22Rv1 (cell line): Measurements from ENCODE around the gene MMP20.

ENCODE experiments used
- H3K27ac ChIP-seq: fragments of 450-650 bp; 2 replicates; pipeline ENCODE4 v1.5.1; 2017
- CTCF ChIP-seq: fragments of 450-650 bp; IDR thresholded peaks from 2 replicates; pipeline ENCODE4 v1.5.1; 2017; ENCODE audit warnings: mild to moderate bottlenecking
- ZFX ChIP-seq: fragments of 450-650 bp; IDR thresholded peaks from 2 replicates; pipeline ENCODE4 v1.6.1; 2017; ENCODE audit warnings: antibody characterized with exemption, borderline replicate concordance

The MMP20 gene

DNA sequence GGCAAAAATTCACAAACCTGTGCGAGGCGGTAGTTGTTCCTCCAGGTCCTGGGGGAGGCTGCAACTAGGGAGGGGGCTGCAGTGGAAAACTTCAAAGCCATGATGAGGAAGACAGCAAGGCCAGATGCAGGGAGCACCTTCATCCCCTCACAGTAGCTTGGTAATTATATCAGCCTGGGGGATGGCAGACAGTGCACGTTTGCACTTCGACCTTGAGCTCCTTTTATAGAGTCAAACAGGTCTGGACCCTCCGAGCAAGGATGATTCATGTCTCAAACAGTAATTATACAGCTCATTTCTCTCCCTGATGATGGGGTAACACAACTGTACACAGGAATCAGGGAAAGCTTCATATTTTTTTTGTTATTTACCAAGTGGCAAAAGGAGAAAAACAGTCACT is at the start of gene MMP20:
Gene MMP20 (minus strand): TSS at position 156 of the 400 bp plus-strand sequence. CDS start 13 bp downstream, at position 143.
- TF ChIP-seq CTCF (no peak), ZFX (no peak)
- H3K27ac ChIP-seq: no peak within 1 kb of the TSS

DNA sequence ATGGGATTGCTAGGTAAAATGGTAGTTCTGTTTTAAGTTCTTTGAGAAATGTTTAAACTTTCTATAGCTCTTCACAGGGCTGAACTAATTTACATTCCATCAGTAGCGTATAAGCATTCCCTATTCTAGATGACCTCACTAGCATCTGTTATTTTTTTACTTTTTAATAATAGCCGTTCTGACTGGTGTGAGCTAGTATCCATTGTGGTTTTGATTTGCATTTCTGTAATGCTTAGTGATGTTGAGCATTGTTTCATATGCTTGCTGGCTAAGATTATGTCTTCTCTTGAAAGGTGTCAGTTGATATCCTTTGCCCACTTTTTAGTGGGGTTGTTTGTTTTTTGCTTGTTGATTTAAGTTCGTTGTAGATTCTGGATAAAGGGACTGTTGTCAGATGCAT is 44.5 kb upstream of the MMP20 start:
- H3K27ac ChIP-seq: no peak overlapping the region
- TF ChIP-seq ZFX: no peak
- no peak for TF ChIP-seq CTCF

GRCh38 chr11:102666331-102666957 is 41.3 kb upstream of the MMP20 start:
- TF ChIP-seq CTCF (peak; percentile 93), ZFX (no peak)

GRCh38 chr11:102664001-102664752 is 39.0 kb upstream of the MMP20 start:
- TF ChIP-seq CTCF (peak; percentile 43), ZFX (no peak)

More at GRCh38 chr11:102666331-102666957, 41.3 kb upstream of the MMP20 start:
- H3K27ac ChIP-seq: no peak overlapping the region

GRCh38 chr11:102662607-102663006 is 37.5 kb upstream of the MMP20 start:
- TF ChIP-seq CTCF (no peak), ZFX (no peak)
- no peak overlapping the region for H3K27ac ChIP-seq

More at GRCh38 chr11:102664001-102664752, 39.0 kb upstream of the MMP20 start:
- H3K27ac ChIP-seq: no peak overlapping the region

GRCh38 chr11:102661040-102661439 is 35.9 kb upstream of the MMP20 start:
- H3K27ac ChIP-seq: no peak overlapping the region
- TF ChIP-seq CTCF (no peak), ZFX (no peak)

DNA sequence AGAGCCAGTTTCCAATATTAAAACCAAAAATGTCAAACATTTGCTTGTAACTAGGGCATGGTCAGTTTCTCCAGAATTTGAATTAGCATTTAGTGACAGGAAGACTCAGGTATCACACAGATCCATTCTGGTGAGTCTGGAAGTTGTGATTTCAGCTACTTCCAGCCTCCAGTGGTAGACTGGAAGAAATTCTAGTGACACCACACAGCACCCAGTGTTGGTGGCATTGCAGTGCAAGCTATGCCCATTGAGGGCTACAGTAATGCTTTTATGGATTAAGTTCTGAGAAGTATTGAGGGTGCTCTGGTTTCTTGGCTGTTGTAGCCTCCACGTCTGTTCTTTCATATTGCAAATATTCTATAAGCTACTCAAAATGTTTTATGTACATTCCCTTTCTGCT is 31.4 kb upstream of the MMP20 start:
- TF ChIP-seq CTCF (no peak), ZFX (no peak)
- no peak overlapping the region for H3K27ac ChIP-seq
